Fibroblast of skin of back (primary cell): ENCODE data around the gene PDX1. TPM values are rescaled to one million over a fixed set of nuclear protein-coding genes. Genes with fewer than 3 reads are reported as not detected.

ENCODE experiments used
- DNase-seq: peaks from one replicate; pipeline ENCODE4 v3.0.0-alpha.2; 2013
- polyA plus RNA-seq, 2 experiments: library from polyadenylated mRNA; unstranded; fragments of 120-200 nt; gene quantifications; one replicate each; pipeline ENCODE4 v1.2.1, GENCODE V29; 2013; ENCODE audit not compliant: insufficient read length in 2 of 2

Gene PDX1
- not detected for polyA plus RNA-seq (2013, experiment 1 of 2; ENCODE audit: insufficient read length)
- polyA plus RNA-seq (2013, experiment 2 of 2; ENCODE audit: insufficient read length): not detected

- no peak for DNase-seq
These were observed at the start of gene PDX1 for GRCh38 chr13:27919934-27920676. PDX1 (plus strand) TSS chr13:27920000; CDS start chr13:27920139, 139 bp downstream.

- DNase-seq: no peak
These were observed 41.5 kb upstream of the PDX1 start for GRCh38 chr13:27878274-27878673.

- DNase-seq: no peak
These were observed 30.3 kb upstream of the PDX1 start for GRCh38 chr13:27889471-27889870.

- no peak for DNase-seq
These were observed 23.1 kb upstream of the PDX1 start for GRCh38 chr13:27896726-27897125.

- DNase-seq: no peak
These were observed 15.1 kb upstream of the PDX1 start for GRCh38 chr13:27904719-27905118.

GRCh38 chr13:27905650-27906049 lies 14.2 kb upstream of the PDX1 start:
- DNase-seq: no peak

GRCh38 chr13:27907121-27907787 lies 12.5 kb upstream of the PDX1 start:
- no peak for DNase-seq

GRCh38 chr13:27909378-27909777 lies 10.4 kb upstream of the PDX1 start:
- DNase-seq: no peak

- DNase-seq: no peak
These were observed 8.3 kb upstream of the PDX1 start for GRCh38 chr13:27911521-27911920.

GRCh38 chr13:27913160-27913559 lies 6.6 kb upstream of the PDX1 start:
- DNase-seq: no peak

GRCh38 chr13:27915301-27916207 lies 4.2 kb upstream of the PDX1 start:
- DNase-seq: no peak

- no peak for DNase-seq
These were observed 2.5 kb upstream of the PDX1 start for GRCh38 chr13:27917121-27917947.

GRCh38 chr13:27918041-27918917 lies 1.5 kb upstream of the PDX1 start:
- no peak for DNase-seq

- DNase-seq: no peak
These were observed 712 bp upstream of the PDX1 start for GRCh38 chr13:27918918-27919658.

GRCh38 chr13:27919659-27919933 lies 204 bp upstream of the PDX1 start:
- DNase-seq: no peak

GRCh38 chr13:27920677-27921420 lies 1.0 kb downstream of the PDX1 start:
- DNase-seq: no peak

GRCh38 chr13:27921421-27921960 lies 1.7 kb downstream of the PDX1 start:
- DNase-seq: no peak

GRCh38 chr13:27921961-27922882 lies 2.4 kb downstream of the PDX1 start:
- no peak for DNase-seq
